ENCODE measurements around the gene TIMP4. TPM values are rescaled to one million over a fixed set of nuclear protein-coding genes. Genes with fewer than 3 reads are reported as not detected.

The TIMP4 gene
- total RNA-seq, 2 donors from 2014 or later: 2.0 to 3.1 TPM

DNA sequence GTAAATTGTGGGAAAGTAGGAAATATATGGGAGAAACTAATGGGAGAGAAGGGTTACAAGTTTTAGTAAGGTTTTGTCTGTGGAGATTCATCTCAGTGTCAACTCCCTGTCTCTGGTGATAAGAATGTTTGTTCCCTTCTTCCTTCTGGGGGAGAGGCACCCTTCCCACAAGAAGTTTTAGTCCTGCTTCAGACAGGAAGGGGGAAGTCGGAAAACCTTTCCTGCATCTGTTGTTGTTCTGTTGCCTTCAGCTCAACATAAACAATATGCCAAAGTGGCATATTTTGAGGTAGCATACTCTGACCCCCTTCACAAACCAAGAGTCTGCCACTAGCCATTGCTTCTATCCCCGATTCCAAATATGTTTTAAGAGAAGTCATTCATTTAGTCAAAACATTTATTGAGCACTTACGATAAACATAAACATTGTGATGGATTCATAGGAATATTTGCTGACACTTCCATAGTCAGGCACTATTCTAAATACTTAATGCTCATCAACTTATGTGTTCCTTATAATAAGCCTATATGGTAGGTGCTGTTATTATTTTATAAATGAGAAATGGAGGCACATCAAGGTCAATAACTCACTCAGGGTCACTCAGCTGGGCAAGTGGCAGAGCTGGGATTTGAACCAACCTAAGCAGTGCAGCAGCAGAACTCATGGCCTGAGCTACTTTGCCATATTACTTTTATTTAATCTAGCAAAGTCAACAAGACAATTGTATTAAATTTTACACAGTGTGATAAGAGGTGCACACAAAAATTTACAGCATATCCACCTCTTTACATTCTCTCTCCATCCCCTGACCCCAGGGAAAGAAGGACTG is 34.2 kb upstream of the TIMP4 start:
- H3K4me3 ChIP-seq: no peak overlapping the region
- peaks cover 19% of the 10 kb centered on the region for H3K4me1 ChIP-seq
- intact Hi-C loops (cut with DNase I): no loop called here
- H3K27ac ChIP-seq: peak overlapping the region; percentile 64
- H3K9me3 ChIP-seq: no peaks in the 10 kb centered on the region
- H3K36me3 ChIP-seq: no peaks in the 10 kb centered on the region
- TF ChIP-seq, protein P1, sequence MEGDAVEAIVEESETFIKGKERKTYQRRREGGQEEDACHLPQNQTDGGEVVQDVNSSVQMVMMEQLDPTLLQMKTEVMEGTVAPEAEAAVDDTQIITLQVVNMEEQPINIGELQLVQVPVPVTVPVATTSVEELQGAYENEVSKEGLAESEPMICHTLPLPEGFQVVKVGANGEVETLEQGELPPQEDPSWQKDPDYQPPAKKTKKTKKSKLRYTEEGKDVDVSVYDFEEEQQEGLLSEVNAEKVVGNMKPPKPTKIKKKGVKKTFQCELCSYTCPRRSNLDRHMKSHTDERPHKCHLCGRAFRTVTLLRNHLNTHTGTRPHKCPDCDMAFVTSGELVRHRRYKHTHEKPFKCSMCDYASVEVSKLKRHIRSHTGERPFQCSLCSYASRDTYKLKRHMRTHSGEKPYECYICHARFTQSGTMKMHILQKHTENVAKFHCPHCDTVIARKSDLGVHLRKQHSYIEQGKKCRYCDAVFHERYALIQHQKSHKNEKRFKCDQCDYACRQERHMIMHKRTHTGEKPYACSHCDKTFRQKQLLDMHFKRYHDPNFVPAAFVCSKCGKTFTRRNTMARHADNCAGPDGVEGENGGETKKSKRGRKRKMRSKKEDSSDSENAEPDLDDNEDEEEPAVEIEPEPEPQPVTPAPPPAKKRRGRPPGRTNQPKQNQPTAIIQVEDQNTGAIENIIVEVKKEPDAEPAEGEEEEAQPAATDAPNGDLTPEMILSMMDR (IDR thresholded peaks at IDR 0.05): no peak
- no peak overlapping the region for H3K9ac ChIP-seq (ENCODE audit: low read depth in 2 of 2, low read length in 2 of 2)
- DNase-seq: no peak
- H3K27me3 ChIP-seq: no peaks in the 10 kb centered on the region

DNA sequence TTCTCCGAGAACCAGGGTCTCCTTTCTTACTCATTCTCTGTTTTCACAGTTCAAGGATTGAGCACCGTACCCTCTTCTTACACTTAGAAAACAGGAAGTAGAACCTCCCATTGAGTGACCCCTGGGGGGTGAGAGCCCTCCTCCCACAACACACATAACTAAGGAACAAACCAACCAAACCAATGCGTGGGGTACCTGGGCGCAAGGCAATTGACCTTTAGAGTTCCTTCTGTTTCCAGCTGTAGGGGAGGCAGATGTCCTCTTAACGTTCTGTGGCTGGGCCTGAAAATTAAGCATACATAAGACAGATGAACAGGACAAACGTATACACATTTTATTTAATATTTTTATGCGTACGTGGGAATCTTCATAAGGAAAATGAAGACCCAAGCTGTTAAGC is 33.5 kb upstream of the TIMP4 start:
- Histone ChIP-seq H3K27ac (no peak overlapping the region), H3K9me3 (no peaks in the 10 kb centered on the region), H3K36me3 (no peaks in the 10 kb centered on the region), H3K4me3 (no peak overlapping the region), H3K27me3 (no peaks in the 10 kb centered on the region), H3K9ac (ENCODE audit: low read depth in 2 of 2, low read length in 2 of 2) (no peak overlapping the region), H3K4me1 (peaks cover 21% of the 10 kb centered on the region)
- intact Hi-C loops (cut with DNase I): no loop called here
- no peak for DNase-seq
- TF ChIP-seq, protein P1 (IDR thresholded peaks at IDR 0.05): no peak

DNA sequence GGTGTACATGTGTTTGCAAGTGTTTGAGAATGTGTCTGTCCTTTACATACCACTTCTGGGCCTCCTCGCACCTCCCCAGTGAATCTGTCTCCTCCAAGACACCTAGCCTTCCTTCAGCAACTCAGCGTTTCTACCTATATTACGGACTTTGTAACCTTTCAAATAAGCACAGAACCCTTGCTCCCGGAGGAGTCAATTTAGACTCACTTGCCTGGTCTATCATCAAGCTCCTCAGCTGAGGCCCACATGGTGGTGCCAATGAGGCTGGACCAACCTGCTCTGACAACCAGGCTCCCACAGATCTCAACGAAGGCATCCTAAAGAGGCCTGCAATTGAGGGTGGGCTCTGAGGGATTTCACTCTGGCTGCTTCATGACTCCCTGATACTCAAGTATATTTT is 32.8 kb upstream of the TIMP4 start:
- peaks cover 22% of the 10 kb centered on the region for H3K4me1 ChIP-seq

DNA sequence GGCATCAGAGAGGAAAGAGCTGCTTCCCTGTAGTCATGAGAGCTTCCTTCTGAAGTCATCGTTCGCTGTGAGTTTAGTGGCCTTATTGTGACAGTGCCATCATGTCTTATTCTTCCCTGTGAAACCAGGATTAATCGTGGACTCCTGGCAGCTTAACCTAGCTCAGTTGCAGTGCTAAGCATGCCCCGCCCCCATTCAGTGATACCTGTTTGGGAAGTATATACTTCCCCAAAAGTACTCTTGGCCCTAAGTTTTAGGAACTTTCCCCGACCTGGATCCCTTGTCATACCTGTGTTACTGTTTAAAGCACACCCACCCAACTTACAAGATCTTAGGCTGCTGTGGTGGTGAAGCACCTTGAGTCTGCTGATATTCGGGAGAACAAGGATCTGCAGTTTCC is 32.1 kb upstream of the TIMP4 start:
- H3K9me3 ChIP-seq: no peaks in the 10 kb centered on the region
- H3K4me1 ChIP-seq: peaks cover 22% of the 10 kb centered on the region
- intact Hi-C loops (cut with DNase I): no loop called here

More for the DNA sequence above, 32.8 kb upstream of the TIMP4 start:
- no peak overlapping the region for H3K4me3 ChIP-seq
- H3K27ac ChIP-seq: no peak overlapping the region
- TF ChIP-seq, protein P1 (IDR thresholded peaks at IDR 0.05): no peak
- no peaks in the 10 kb centered on the region for H3K27me3 ChIP-seq
- no peaks in the 10 kb centered on the region for H3K9me3 ChIP-seq
- no peaks in the 10 kb centered on the region for H3K36me3 ChIP-seq
- DNase-seq: no peak
- intact Hi-C loops (cut with DNase I): no loop called here
- no peak overlapping the region for H3K9ac ChIP-seq (ENCODE audit: low read depth in 2 of 2, low read length in 2 of 2)

DNA sequence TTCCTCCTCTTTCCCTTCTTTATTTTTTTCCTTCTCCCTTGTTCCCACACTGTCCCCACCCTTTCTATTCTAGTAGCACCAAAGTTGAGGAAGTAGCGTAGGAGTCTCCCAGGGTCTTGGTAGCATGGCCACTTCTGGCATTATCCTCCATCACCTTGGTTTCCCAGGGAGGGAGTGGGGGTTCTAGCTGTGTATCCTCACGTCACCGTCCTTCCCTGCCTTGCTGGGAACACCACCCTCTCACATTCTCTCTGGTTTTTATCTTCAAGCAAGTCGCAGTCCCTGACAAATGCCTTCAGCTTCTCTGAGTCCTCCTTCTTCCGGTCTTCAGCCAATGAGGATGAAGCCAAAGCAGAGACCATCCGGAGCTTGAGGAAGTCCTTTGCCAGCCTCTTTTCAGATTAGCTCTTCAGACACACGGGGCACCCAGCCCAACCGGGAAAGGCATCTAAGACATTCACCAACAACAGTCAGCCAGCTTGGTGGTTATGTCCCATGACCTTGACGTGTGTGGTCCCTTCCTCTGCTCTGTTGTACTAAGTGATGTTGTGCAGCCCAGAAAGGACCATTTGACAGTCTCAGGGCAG is 31.6 kb upstream of the TIMP4 start:
- no peak for DNase-seq
- intact Hi-C loops (cut with DNase I): no loop called here
- no peaks in the 10 kb centered on the region for H3K36me3 ChIP-seq
- H3K4me1 ChIP-seq: peaks cover 22% of the 10 kb centered on the region
- H3K9ac ChIP-seq (ENCODE audit: low read depth in 2 of 2, low read length in 2 of 2): no peak overlapping the region
- TF ChIP-seq, protein P1 (IDR thresholded peaks at IDR 0.05): no peak
- no peak overlapping the region for H3K4me3 ChIP-seq
- no peak overlapping the region for H3K27ac ChIP-seq
- H3K9me3 ChIP-seq: no peaks in the 10 kb centered on the region
- H3K27me3 ChIP-seq: no peaks in the 10 kb centered on the region

More for the DNA sequence above, 32.1 kb upstream of the TIMP4 start:
- Histone ChIP-seq H3K27me3 (no peaks in the 10 kb centered on the region), H3K4me3 (no peak overlapping the region), H3K36me3 (no peaks in the 10 kb centered on the region), H3K27ac (no peak overlapping the region), H3K9ac (ENCODE audit: low read depth in 2 of 2, low read length in 2 of 2) (no peak overlapping the region)
- TF ChIP-seq, protein P1 (IDR thresholded peaks at IDR 0.05): no peak
- no peak for DNase-seq
